K562 (cell line): ENCODE results near the gene SCML2. TPM values are rescaled to one million over a fixed set of nuclear protein-coding genes. Genes with fewer than 3 reads are reported as not detected.
A peak's percentile ranks its signal among the peaks of the same experiment; 100 is the strongest.
"Not testable (repeated sequence)": the region's sequence is repeated elsewhere in the genome, so short reads cannot be mapped to it uniquely, and the experiment has no call there.

Experiments
- ATAC-seq: fragments of 200-7000 bp; cut with Tn5 transposase; 3 replicates; pipeline ENCODE4 v1.9.1; 2020; ENCODE audit warnings: moderate library complexity
- BruUV-seq: library from RNA; stranded (reverse); fragments of 400-500 nt; replicated peaks from 2 replicates; lab custom pipeline; 2021; lab: Mats Ljungman, UMichigan
- CTCF ChIA-PET: fragments of 300-600 bp; formaldehyde crosslinking; extraction: SDS; loops from one replicate; lab custom pipeline; 2021; ENCODE audit warnings: low intra/inter-chr PET ratio; lab: Yijun Ruan, JAX
- POLR2A ChIA-PET: fragments of 300-600, 350-650 bp; sonication (Branson Sonifier 250); formaldehyde crosslinking; extraction: SDS; loops from one replicate; lab custom pipeline; 2021; ENCODE audit warnings: antibody characterized with exemption, inconsistent platforms; lab: Yijun Ruan, JAX
- DNase-seq, 4 experiments: peaks; one replicate each; pipeline versions ENCODE4 v3.0.0 to v3.0.0-alpha.2; 2011 to 2018; ENCODE audit warnings: low spot score in 3 of 4, mixed read lengths in 3 of 4; ENCODE audit errors: extremely low read depth in 1 of 4
- FAIRE-seq: peaks from 2 replicates; lab custom pipeline; 2011; peaks lifted over from hg19 to GRCh38; lab: Jason Lieb, UNC
- H2AFZ ChIP-seq: 2 replicates; pipeline ENCODE4 v1.6.0; 2011; ENCODE audit warnings: low read depth, low read length, control low read depth, inconsistent platforms
- H3K27ac ChIP-seq: fragments of 200-600 bp; 3 replicates; pipeline ENCODE4 v1.8.0; 2011; ENCODE audit warnings: low read depth, mild to moderate bottlenecking, control low read depth, inconsistent platforms, low read length, moderate library complexity, mixed read lengths; ENCODE audit errors: extremely low read depth
- H3K27me3 ChIP-seq, 2 experiments: fragments of 300-600 bp in 1 of 2; 2 replicates in 1 of 2; 3 replicates in 1 of 2; pipeline versions ENCODE4 v1.6.0 to v1.8.0; 2011; ENCODE audit warnings: inconsistent platforms in 2 of 2, low read length in 2 of 2, mild to moderate bottlenecking in 1 of 2, mixed read lengths in 1 of 2, moderate library complexity in 1 of 2; ENCODE audit not compliant: control insufficient read depth in 2 of 2, insufficient read depth in 2 of 2
- H3K36me3 ChIP-seq: fragments of 300-600 bp; 3 replicates; pipeline ENCODE4 v1.8.0; 2011; ENCODE audit warnings: mild to moderate bottlenecking, low read length, inconsistent platforms; ENCODE audit not compliant: control insufficient read depth, insufficient read depth
- H3K4me1 ChIP-seq, 2 experiments: fragments of 200-600 bp in 1 of 2; replicated peaks in 1 of 2; 2 replicates in 1 of 2; 3 replicates in 1 of 2; pipeline versions ENCODE4 v1.5.1 to v1.8.0; 2011; ENCODE audit warnings: inconsistent platforms in 2 of 2, low read length in 2 of 2, mild to moderate bottlenecking in 1 of 2, mixed read lengths in 1 of 2, moderate library complexity in 1 of 2; ENCODE audit not compliant: control insufficient read depth in 2 of 2, insufficient read depth in 2 of 2
- H3K4me2 ChIP-seq: 2 replicates; pipeline ENCODE4 v1.6.1; 2011; ENCODE audit warnings: low read length, control low read depth, inconsistent platforms, mixed read lengths; ENCODE audit not compliant: insufficient read depth
- H3K4me3 ChIP-seq: fragments of 200-600 bp; sonication (generic), shearing (Covaris generic); 2 replicates; pipeline ENCODE4 v1.5.1; 2016; ENCODE audit warnings: control low read depth, inconsistent platforms
- H3K79me2 ChIP-seq: fragments of 200-600 bp; 3 replicates; pipeline ENCODE4 v1.8.0; 2011; ENCODE audit warnings: low read length, inconsistent platforms; ENCODE audit not compliant: control insufficient read depth, insufficient read depth
- H3K9ac ChIP-seq, 2 experiments: 2 replicates each; pipeline versions ENCODE4 v1.6.0 to v1.6.1; 2011; ENCODE audit warnings: low read depth in 2 of 2, low read length in 2 of 2, control low read depth in 1 of 2, inconsistent platforms in 1 of 2, mild to moderate bottlenecking in 1 of 2, mixed read lengths in 1 of 2; ENCODE audit not compliant: insufficient read depth in 1 of 2
- H3K9me1 ChIP-seq: one replicate; pipeline ENCODE4 v1.6.0; 2011; ENCODE audit warnings: inconsistent platforms, mild to moderate bottlenecking, low read length, moderate library complexity; ENCODE audit not compliant: control insufficient read depth, insufficient read depth
- H3K9me3 ChIP-seq: replicated peaks from 2 replicates; pipeline ENCODE4 v1.5.1; 2011; ENCODE audit warnings: low read depth, low read length, inconsistent platforms; ENCODE audit not compliant: control insufficient read depth, insufficient read depth
- H4K20me1 ChIP-seq: replicated peaks from 2 replicates; pipeline ENCODE4 v1.6.1; 2011; ENCODE audit warnings: low read length, inconsistent platforms, mixed read lengths; ENCODE audit not compliant: control insufficient read depth, insufficient read depth
- EZH2 ChIP-seq: IDR thresholded peaks from 2 replicates; pipeline ENCODE4 v1.6.1; 2012; ENCODE audit warnings: low read depth, mild to moderate bottlenecking, inconsistent platforms, low read length, borderline replicate concordance
- FOXP1 ChIP-seq: sonication (generic); formaldehyde crosslinking; IDR thresholded peaks from 2 replicates; pipeline ENCODE4 v1.8.0; 2022; ENCODE audit warnings: mild to moderate bottlenecking, missing genetic modification reagents
- HIVEP1 ChIP-seq: fragments of 250-450 bp; sonication (Bioruptor Pico); IDR thresholded peaks from 2 replicates; pipeline ENCODE4 v1.4.0; 2020; ENCODE audit warnings: mild to moderate bottlenecking
- MGA ChIP-seq: fragments of 450-650 bp; IDR thresholded peaks from 2 replicates; pipeline ENCODE4 v1.6.1; 2016; ENCODE audit warnings: mild to moderate bottlenecking, moderate library complexity
- SRF ChIP-seq, 2 experiments: fragments of 250-450, 450-650 bp in 1 of 2; sonication (Bioruptor Pico) in 1 of 2; sonication (generic) in 1 of 2; formaldehyde crosslinking; IDR thresholded peaks; 2 replicates each; pipeline versions ENCODE4 v1.5.0 to v1.5.1; 2020 to 2022; ENCODE audit warnings: mild to moderate bottlenecking in 1 of 2, missing genetic modification reagents in 1 of 2
- ZNF699 ChIP-seq: fragments of 250-450 bp; sonication (Bioruptor Pico); IDR thresholded peaks from 2 replicates; pipeline ENCODE4 v1.8.0; 2021; ENCODE audit warnings: mild to moderate bottlenecking, moderate library complexity; ENCODE audit not compliant: insufficient replicate concordance
- WGBS: fragments of 100-300 bp; shearing (Covaris generic); methylation state at CpG from one replicate; pipeline ENCODE4 v1.1.6; 2016; ENCODE audit warnings: low coverage, mixed read lengths; ENCODE audit not compliant: insufficient coverage; ENCODE audit errors: missing lambda C conversion rate; 5-methylcytosine and 5-hydroxymethylcytosine counted together
- in situ Hi-C: fragments of 300-500 bp; cut with MboI; formaldehyde crosslinking; loops from 4 replicates; pipeline ENCODE4 v1.15.0; 2018; ENCODE audit warnings: inconsistent platforms, mixed read lengths
- intact Hi-C: fragments of 100-400 bp; cut with micrococcal nuclease; formaldehyde crosslinking; loops from 2 replicates; pipeline ENCODE4 v1.14.2; 2022
- polyA plus RNA-seq, 8 experiments: library from polyadenylated mRNA; depleted of rRNA in 4 of 8; stranded (reverse) in 5 of 8; unstranded in 3 of 8; fragments of >200 nt; fragmentation: Nextera tagmentation in 2 of 8; fragmentation: Illumina TruSeq in 1 of 8; extraction: Ambion mirVana in 2 of 8; extraction: Trizol in 1 of 8; gene quantifications; 2 replicates each; pipeline versions ENCODE4 v1.2.1 to v1.2.3, GENCODE V29; 2011 to 2014; ENCODE audit warnings: inconsistent platforms in 1 of 8, missing spikeins in 1 of 8
- total RNA-seq, 7 experiments: library from RNA; depleted of rRNA in 6 of 7; stranded (reverse); fragments of >200 nt in 6 of 7; fragmentation: Illumina TruSeq in 2 of 7; extraction: Trizol in 2 of 7; gene quantifications; 2 replicates each; pipeline versions ENCODE4 v1.2.1 to v1.2.3, GENCODE V29; 2011 to 2021; ENCODE audit warnings: low replicate concordance in 1 of 7

SCML2 gene
- total and polyA plus RNA-seq, 9 of the 15 experiments (the other 6 are each of a cell fraction or from before 2014, with no cell fraction given), result 15.1 to 30.8 (median 22.9) TPM

DNA sequence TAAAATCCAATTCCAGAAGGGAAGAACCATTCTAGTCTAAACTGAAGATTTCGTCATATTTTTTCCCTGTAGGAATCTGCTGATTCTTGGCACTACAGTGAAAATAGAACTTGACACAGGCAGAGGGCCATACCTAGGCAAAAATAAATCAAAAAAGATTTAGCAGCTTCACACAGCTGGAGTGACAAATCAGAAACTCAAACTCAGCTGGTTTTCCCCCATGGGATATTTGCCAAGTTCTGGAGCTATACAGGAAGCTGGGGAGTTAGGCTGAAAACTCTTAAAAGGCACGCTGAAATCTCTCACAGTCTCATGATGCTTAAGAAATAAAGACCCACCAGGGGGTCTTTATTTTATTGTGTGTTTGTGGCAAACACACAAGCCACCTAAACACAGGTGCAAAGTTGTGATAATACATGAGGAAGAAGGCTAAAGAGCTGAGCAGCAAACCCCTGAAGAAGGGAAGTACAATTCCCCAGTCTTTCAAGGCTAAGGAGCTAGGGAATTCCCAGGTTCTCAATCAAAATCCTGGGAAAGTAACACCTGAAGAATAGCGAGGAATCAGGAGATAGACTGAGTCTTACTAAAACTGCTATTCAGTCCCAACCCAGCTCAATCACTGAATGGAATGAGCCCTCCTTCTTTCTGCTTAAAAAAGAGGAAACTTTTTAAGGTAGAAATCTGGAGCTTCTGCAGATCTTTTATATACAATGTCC, 101.7 kb downstream of the SCML2 start (continued):
- TF ChIP-seq MGA, result no peak
- TF ChIP-seq SRF (CRISPR knock-in tag; IDR thresholded peaks at IDR 0.05), result no peak
- TF ChIP-seq FOXP1 (CRISPR knock-in tag), result no peak
- TF ChIP-seq EZH2, result no peak
- no peak for TF ChIP-seq ZNF699 (CRISPR knock-in tag)
- no peak for TF ChIP-seq HIVEP1 (CRISPR knock-in tag)

- BruUV-seq, CTCF ChIA-PET, H2AFZ ChIP-seq, H3K27ac ChIP-seq, H3K4me3 ChIP-seq, H3K79me2 ChIP-seq, H4K20me1 ChIP-seq, FAIRE-seq, POLR2A ChIA-PET, H3K4me2 ChIP-seq, H3K36me3 ChIP-seq, DNase-seq, H3K9me1 ChIP-seq, H3K4me1 ChIP-seq, intact Hi-C loops, H3K9ac ChIP-seq, in situ Hi-C loops, H3K9me3 ChIP-seq: not testable (repeated sequence)
- H3K27me3 ChIP-seq, result peaks cover 0 to 23% of the 10 kb centered on the region in 2 experiments; a peak in 3 of 5 replicates
- peak; percentile 73 for ATAC-seq
- 9% methylated on average over 8 of the region's 21 CpGs for WGBS
Observed at GRCh38 chrX:18229646-18230045, 124.8 kb downstream of the SCML2 start.
